AG04450 (cell line): Measurements from ENCODE around the gene XRCC5. TPM values are rescaled to one million over a fixed set of nuclear protein-coding genes. Genes with fewer than 3 reads are reported as not detected.
"Not testable (repeated sequence)": the region's sequence is repeated elsewhere in the genome, so short reads cannot be mapped to it uniquely, and the experiment has no call there.

Experiments
- CTCF ChIA-PET: fragments of 300-600, 350-600 bp; formaldehyde crosslinking; extraction: SDS; loops from one replicate; lab custom pipeline; 2022; ENCODE audit warnings: antibody characterized with exemption, inconsistent platforms; lab: Charles Lee
- POLR2A ChIA-PET: fragments of 350-600 bp; formaldehyde crosslinking; extraction: SDS; loops from one replicate; lab custom pipeline; 2021; ENCODE audit warnings: antibody characterized with exemption, inconsistent platforms; lab: Yijun Ruan, JAX
- DNase-seq: peaks from one replicate; pipeline ENCODE4 v3.0.0-alpha.2; 2011; ENCODE audit warnings: low read depth, low spot score
- H3K27ac ChIP-seq: one replicate; pipeline ENCODE4 v1.5.1; 2012; ENCODE audit warnings: low read depth, low read length, control low read depth
- H3K27me3 ChIP-seq: one replicate; pipeline ENCODE4 v1.6.0; 2012; ENCODE audit warnings: low read length; ENCODE audit not compliant: control insufficient read depth, insufficient read depth
- H3K4me3 ChIP-seq: 2 replicates; pipeline ENCODE4 v1.5.1; 2011; ENCODE audit warnings: mild to moderate bottlenecking, low read depth, low read length, control low read depth
- H3K9me3 ChIP-seq: 2 replicates; pipeline ENCODE4 v1.5.1; 2012; ENCODE audit warnings: low read length; ENCODE audit not compliant: control insufficient read depth, insufficient read depth
- CTCF ChIP-seq: IDR thresholded peaks from 2 replicates; pipeline ENCODE4 v1.5.1; 2011; ENCODE audit warnings: low read depth, low read length, control low read depth, inconsistent platforms
- polyA plus RNA-seq: library from polyadenylated mRNA; depleted of rRNA; stranded (reverse); fragments of >200 nt; gene quantifications from 2 replicates; pipeline ENCODE4 v1.2.3, GENCODE V29; 2011

Gene XRCC5
- polyA plus RNA-seq, 1 experiment, result 471 TPM

GRCh38 chr2:216202626-216203250, 93.6 kb downstream of the XRCC5 start:
- TF ChIP-seq CTCF, result no peak
- POLR2A ChIA-PET, result no interaction called here
- Histone ChIP-seq H3K27ac (no peak overlapping the region), H3K9me3 (no peaks in the 10 kb centered on the region), H3K4me3 (no peak overlapping the region), H3K27me3 (no peaks in the 10 kb centered on the region)
- DNase-seq, result no peak
- CTCF ChIA-PET, result interaction anchor here (0.8 kb wide), 1 partner anchor 13 kb away, joined by 3 read pairs; no protein-coding TSS in a partner anchor

GRCh38 chr2:216205486-216205885, 96.3 kb downstream of the XRCC5 start:
- ChIA-PET CTCF (interaction anchor here (1.3 kb wide), 1 partner anchor 10 kb away, joined by 3 read pairs; no protein-coding TSS in a partner anchor), POLR2A (no interaction called here)
- no peaks in the 10 kb centered on the region for H3K9me3 ChIP-seq
- no peak overlapping the region for H3K4me3 ChIP-seq
- H3K27ac ChIP-seq, result no peak overlapping the region
- no peak for TF ChIP-seq CTCF
- H3K27me3 ChIP-seq, result no peaks in the 10 kb centered on the region
- DNase-seq, result no peak

- no peak overlapping the region for H3K27ac ChIP-seq
- ChIA-PET CTCF (no interaction called here), POLR2A (no interaction called here)
- H3K4me3 ChIP-seq, result no peak overlapping the region
- no peaks in the 10 kb centered on the region for H3K27me3 ChIP-seq
- no peak for TF ChIP-seq CTCF
- H3K9me3 ChIP-seq, result no peaks in the 10 kb centered on the region
- no peak for DNase-seq
Measured at GRCh38 chr2:216206041-216206703, 97.0 kb downstream of the XRCC5 start.

GRCh38 chr2:216206821-216207220, 97.7 kb downstream of the XRCC5 start:
- ChIA-PET CTCF (no interaction called here), POLR2A (no interaction called here)
- H3K9me3 ChIP-seq, result no peaks in the 10 kb centered on the region
- no peak overlapping the region for H3K27ac ChIP-seq
- no peak for TF ChIP-seq CTCF
- no peak overlapping the region for H3K4me3 ChIP-seq
- no peaks in the 10 kb centered on the region for H3K27me3 ChIP-seq
- no peak for DNase-seq

- H3K27ac ChIP-seq, DNase-seq, H3K27me3 ChIP-seq, POLR2A ChIA-PET, H3K9me3 ChIP-seq, H3K4me3 ChIP-seq: not testable (repeated sequence)
- CTCF ChIA-PET, result interaction anchor here (1.1 kb wide), 1 partner anchor 196 kb away, joined by 3 read pairs; no protein-coding TSS in a partner anchor
Measured at GRCh38 chr2:216208661-216209060, 99.5 kb downstream of the XRCC5 start.
